ENCODE measurements around the gene GUCY2D.
"Not testable (repeated sequence)": the region's sequence is repeated elsewhere in the genome, so short reads cannot be mapped to it uniquely, and the experiment has no call there.

Gene GUCY2D

DNA sequence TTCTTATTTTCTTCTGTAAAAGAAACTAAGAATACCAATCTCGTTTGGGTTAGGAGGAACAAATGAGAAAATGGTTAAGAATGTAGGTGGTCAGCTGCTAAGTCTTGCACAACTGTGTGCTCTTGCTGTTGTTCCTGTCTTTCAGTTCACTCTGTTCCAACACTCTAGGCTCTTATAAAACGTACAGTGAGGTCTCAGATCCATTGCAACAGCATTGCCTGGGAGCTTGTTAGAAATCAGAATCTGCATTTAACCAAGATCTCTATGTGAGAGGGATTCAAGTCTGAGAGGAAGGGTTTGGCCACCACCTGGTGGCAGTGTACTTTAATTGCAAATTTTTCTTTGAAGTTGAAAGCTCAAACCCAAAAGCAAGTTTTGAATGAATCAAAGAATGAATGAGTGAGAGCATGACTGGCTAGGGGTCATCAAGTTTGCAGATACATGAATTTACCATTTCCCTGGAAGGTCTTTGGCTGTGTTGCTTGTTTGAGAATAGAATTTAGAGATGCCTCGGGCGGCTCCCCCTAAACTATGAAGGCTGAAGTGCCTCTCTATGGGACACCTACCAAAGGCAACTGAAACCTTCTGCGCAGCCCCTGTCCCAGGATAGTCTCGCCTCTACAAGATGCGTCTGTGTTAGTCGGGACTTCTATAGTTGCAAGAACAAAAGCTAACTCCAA, 39.0 kb downstream of the GUCY2D start:
- in situ Hi-C loops (cut with HindIII; ENCODE audit: low sequenced_read_pairs), result no loop called here

DNA sequence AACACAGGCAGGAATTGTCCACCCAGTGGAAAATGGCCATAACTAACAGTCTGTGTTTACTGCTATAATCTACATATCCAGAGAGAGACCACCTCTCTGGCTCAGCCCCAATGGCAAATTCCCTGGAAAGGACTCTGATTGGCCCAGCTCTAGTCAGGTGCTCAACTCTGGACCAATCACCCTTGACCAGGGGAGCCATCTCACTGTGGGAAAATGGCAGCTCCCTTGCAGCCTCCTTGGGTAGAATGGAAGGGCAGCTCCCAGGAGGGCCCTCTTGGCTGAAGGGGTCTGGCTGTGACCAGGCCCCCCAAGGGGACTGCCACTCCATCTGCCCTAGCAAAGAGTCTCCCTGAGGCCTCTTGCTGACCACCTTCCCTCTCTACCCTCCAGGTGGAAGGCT, 39.6 kb downstream of the GUCY2D start:
- in situ Hi-C loops (cut with HindIII; ENCODE audit: low sequenced_read_pairs), result no loop called here

DNA sequence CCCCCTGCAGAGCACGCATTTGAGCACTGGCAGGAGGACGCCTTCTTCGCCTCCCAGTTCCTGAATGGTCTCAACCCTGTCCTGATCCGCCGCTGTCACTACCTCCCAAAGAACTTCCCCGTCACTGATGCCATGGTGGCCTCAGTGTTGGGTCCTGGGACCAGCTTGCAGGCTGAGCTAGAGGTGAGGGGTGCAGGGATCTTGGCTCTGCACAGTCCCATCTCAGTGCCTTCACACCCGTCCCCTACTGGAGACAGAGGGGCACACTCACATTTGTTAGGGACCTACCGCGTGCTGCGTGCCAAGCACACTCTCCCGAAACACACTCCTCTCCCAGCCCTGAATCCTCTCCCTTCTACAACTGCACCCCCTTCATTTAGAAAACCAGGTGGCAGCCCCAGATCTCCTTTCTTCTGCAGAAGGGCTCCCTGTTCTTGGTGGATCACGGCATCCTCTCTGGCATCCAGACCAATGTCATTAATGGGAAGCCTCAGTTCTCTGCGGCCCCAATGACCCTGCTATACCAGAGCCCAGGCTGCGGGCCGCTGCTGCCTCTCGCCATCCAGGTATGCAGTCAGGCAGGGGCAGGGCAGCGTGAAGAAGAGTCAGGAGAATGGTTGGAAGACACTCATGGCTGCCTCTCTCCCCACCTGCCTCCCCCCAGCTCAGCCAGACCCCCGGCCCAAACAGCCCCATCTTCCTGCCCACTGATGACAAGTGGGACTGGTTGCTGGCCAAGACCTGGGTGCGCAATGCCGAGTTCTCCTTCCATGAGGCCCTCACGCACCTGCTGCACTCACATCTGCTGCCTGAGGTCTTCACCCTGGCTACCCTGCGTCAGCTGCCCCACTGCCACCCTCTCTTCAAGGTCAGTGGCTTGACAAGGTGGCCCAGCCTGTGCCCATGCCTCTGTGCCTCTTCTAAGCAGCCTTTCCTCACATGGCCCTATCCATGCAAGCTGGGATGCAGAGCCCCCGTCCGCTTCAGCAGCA, 42.7 kb downstream of the GUCY2D start:
- in situ Hi-C loops (cut with HindIII; ENCODE audit: low sequenced_read_pairs), result no loop called here

DNA sequence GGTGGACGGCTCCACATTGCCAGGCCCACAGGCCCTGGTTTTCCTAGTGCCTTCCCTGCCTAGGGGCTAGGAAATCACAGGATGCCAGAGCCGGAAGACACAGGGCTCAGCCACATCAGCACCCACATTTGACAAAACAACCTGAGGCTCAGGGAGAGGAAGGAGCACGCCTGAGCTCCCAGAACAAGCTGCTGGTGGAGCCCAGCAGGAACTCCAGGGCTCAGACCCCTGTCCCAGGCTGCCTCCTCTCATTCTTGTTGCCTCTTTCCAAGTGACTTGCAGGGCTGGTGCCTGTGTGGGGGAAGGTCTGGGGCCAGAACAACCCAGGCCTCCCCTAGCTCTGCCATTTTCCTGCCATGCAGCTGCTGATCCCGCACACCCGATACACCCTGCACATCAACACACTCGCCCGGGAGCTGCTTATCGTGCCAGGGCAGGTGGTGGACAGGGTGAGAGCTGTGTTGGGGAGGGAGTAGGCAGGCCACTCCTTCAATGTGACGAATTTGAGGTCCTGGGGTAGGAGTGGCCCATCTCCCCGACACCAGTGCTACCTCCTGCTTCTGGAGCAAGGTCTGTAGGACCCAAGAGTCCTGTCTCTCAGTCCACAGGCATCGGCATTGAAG, 44.0 kb downstream of the GUCY2D start:
- in situ Hi-C loops (cut with HindIII; ENCODE audit: low sequenced_read_pairs), result no loop called here

DNA sequence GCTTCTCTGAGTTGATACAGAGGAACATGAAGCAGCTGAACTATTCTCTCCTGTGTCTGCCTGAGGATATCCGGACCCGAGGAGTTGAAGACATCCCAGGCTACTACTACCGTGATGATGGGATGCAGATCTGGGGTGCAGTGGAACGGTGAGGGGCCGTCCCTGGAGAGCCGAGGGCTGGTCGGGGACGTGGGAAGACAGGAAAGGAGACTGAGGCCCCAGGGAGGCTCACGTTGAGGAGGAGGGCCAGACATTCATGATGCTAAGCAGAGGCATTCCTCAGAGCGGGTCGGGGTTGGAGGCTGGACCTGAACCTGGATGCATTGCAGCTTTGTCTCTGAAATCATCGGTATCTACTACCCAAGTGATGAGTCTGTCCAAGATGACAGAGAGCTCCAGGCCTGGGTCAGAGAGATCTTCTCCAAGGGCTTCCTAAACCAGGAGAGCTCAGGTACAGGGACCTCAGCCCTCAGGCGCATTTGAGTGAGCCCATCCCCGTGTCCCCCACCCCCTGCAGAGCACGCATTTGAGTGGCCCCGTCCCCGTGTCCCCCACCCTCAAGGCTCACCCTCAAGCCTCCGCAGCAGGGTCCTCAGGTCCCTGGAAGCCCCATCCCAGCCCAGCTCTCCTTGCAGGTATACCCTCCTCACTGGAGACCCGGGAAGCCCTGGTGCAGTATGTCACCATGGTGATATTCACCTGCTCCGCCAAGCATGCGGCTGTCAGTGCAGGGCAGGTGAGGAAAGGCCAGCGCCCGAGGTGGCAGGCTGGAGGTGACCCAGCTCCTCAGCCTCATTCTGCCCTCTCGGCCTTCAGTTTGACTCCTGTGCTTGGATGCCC, 44.7 kb downstream of the GUCY2D start:
- in situ Hi-C loops (cut with HindIII; ENCODE audit: low sequenced_read_pairs), result no loop called here

DNA sequence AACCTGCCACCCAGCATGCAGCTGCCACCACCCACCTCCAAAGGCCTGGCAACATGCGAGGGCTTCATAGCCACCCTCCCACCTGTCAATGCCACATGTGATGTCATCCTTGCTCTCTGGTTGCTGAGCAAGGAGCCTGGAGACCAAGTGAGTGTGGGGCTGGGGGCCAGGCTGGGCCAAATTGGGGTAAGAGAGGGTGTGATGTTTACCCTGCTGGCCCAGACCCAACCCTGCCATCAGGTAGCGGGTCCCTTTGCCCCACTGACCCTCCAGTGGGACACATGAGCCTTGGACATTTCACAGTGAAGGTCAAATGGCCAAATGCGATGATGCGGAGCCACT, 45.3 kb downstream of the GUCY2D start:
- in situ Hi-C loops (cut with HindIII; ENCODE audit: low sequenced_read_pairs), result no loop called here

DNA sequence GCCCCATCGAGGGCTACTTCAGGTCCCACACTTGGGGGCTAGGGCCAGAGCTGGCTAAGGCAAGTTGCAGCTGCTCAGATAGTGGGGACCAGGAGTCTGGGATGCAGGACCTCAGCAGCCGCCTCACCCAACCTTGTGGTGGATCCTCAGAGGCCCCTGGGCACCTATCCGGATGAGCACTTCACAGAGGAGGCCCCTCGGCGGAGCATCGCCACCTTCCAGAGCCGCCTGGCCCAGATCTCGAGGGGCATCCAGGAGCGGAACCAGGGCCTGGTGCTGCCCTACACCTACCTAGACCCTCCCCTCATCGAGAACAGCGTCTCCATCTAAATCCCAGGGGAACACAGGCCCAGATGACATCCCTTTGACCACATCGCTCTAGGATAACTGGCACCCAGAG, 45.8 kb downstream of the GUCY2D start:
- in situ Hi-C loops (cut with HindIII; ENCODE audit: low sequenced_read_pairs), result no loop called here

DNA sequence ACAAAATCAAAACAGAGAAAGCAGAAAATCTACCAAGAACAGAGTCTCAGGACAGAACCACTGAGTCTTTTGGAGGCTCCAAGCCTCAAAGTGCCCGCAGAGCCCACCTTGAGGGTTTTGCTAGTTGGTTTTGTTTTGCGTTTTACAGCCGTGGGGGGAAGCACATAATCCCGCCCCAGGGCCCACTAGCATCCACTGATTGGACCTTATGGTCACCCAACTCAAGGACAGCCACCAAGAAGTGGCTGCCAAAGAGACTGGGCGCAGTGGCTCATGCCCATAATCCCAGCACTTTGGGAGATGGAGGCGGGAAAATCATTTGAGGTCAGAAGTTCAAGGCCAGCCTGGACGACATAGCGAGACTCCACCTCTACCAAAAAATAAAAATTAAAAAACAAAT, 46.3 kb downstream of the GUCY2D start:
- in situ Hi-C loops (cut with HindIII; ENCODE audit: low sequenced_read_pairs), result no loop called here

DNA sequence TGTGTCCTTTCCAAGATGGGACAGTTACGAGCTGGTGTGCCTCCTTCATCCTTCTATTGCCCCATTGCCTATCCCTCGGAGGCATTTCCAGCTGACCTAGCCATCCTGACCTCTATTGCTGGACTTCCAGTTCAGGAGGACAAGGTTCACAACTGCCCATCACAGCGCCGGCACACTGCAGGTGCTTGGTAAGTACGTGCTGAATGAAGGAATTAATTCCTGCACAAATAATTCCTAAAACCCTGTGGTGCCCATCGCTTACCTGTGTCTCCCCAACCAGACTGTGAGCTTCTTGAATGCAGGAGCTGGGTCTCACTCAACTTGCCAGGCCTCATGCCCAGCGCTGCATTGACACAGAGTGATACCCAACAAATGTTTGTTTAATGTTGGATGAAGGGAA, 49.4 kb downstream of the GUCY2D start:
- in situ Hi-C loops (cut with HindIII; ENCODE audit: low sequenced_read_pairs), result no loop called here

DNA sequence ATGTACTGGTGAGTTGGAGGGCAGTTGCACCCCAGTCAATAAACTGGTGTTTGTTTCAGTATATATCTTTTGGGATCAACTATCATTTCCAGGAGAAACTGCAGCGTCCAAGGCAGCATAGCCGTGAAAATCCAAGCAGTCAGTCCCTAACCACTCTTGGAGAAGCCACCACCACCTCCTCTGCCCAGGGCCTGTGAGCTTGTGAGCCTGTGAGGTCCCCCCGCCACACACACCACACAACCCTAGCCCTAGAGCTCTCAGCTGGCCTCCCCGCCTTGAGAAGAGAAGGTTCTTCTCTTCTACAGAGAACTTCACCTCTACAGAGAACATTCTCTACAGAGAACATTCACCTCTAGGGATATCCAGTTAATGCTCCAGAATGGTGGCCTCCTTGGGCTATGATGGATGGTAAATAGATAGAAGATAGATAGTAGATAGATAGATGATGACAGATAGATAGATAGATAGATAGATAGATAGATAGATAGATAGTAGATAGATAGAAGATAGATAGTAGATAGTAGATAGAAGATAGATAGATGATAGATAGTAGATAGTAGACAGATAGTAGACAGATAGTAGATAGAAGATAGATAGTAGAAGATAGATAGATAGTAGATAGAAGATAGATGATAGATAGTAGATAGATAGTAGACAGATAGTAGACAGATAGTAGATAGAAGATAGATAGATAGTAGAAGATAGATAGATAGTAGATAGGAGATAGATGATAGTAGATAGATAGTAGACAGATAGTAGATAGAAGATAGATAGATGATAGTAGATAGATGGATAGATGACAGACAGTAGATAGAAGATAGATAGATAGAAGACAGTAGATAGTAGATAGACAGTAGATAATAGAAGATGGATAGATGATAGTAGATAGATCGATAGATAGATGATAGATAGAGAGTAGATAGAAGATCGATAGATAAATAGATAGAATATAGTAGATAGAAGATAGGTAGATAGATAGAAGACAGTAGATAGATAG, 50.1 kb downstream of the GUCY2D start:
- in situ Hi-C loops (cut with HindIII; ENCODE audit: low sequenced_read_pairs), result no loop called here

DNA sequence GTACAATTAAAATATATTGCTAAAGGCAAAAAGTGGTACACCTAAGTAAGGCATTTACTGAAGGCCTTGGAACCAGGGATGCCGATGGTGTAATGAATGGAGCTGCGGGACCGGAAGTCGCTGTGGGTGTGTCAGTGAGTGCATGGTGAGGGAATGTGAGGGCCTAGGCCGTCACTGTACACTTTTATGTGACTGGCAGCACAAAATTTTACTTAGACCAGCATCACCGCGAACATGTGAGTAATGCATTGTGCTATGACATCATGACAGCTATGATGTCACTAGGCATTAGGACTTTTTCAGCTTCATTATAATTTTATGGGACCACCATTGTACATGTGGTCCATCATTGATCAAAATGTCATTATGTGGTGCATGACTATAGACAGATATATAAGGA, 51.2 kb downstream of the GUCY2D start:
- in situ Hi-C loops (cut with HindIII; ENCODE audit: low sequenced_read_pairs), result no loop called here

DNA sequence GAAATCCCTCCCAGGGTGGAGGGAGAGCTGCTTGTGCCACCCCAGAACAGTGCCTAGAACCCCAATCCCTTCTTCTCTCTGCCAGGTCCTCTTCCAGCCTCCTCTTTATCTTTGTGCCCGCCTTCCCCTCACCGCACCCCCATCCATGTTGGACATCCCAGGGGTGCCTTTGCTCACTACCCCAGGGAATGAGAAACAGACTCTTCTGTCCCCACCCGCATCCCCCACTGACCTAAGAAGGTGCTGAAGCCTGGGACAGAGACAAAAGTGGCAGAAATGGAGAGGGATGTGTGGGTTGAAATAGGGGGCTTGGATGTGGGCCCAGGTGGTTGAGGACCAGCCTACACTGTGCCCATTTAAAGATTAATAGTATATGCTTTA, 53.4 kb downstream of the GUCY2D start:
- in situ Hi-C loops (cut with HindIII; ENCODE audit: low sequenced_read_pairs), result no loop called here

DNA sequence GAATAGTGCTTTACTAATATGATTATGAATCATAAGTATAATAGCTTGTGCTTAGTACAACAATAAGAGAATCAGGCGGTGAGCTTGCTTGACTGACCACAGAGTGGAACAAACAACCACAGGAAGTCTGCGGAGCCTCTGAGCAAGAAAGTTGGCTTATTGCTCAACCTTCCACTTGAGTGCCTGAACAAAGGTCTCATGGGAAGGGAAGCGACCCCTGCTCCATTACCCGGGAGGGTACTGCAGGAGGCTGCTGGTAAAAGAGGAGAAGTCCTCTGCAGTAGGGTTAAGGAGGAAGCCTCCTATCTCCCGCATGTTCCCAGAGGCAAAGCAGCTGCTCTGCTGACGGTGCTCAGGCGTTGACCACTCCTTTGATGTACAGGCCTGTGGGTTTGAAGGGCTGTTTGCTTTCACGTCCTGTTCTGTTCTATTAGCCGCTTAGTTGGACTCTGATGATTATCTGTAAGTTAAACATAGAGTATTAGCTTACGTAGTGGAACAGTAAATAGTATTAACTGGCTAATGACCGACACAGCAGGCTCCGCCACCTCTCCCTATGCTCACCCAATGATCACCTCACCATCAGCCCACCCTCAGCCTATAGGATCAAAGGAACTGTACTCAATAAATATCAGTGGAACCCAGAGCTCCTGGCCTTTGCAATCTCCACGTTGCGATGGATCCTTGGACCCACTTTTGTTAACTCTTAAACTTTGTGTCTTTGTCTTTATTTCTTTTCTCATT, 54.0 kb downstream of the GUCY2D start:
- in situ Hi-C loops (cut with HindIII; ENCODE audit: low sequenced_read_pairs), result no loop called here

DNA sequence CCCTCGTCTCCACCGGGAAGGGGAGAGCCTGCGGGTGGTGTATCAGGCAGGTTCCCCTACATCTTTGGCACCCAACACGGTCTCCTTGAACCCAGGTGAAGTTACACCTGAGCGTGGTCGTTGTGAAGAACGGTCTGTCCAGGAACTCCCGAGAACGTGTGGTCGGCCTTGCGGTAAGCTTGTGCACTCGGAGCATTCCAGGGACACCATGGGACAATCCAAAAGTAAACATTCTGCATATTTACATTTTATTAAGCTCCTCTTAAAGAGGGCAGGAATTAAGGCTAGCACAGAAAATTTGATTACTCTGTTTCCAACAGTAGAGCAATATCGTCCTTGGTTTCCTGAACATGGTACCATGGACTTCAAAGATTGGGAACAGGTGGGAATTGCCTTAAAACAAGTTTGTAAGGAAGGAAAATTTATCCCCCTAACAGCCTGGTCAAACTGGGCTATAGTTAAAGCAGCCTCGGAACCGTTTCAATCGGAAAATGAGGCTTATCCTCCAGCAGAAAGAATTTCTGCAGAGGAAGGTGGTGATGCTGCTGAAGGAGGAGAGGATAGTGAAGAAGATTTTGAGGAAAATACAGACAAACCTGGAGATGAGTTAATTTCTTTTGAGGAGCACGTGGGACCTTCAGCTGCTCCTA, 54.7 kb downstream of the GUCY2D start:
- in situ Hi-C loops (cut with HindIII; ENCODE audit: low sequenced_read_pairs), result no loop called here

DNA sequence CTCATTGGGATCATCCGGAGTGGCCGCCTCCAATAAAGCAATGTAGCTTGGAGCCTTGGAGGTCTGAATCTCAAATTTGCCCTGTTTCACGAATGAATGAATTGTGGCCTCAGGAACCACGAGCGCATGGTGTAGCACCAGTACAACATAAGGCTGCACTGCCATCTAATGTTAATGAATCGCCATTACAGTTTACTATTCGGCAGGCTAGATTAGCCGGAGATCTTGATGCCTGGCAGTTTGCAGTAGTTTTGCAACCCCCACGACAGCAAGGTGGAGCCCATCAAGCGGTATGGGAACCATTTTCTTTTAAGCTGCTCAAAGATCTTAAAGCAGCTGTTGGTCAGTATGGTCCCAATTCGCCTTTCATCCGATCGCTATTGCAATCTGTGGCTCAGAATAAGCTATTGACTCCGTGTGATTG, 55.3 kb downstream of the GUCY2D start:
- in situ Hi-C loops (cut with HindIII; ENCODE audit: low sequenced_read_pairs), result no loop called here

DNA sequence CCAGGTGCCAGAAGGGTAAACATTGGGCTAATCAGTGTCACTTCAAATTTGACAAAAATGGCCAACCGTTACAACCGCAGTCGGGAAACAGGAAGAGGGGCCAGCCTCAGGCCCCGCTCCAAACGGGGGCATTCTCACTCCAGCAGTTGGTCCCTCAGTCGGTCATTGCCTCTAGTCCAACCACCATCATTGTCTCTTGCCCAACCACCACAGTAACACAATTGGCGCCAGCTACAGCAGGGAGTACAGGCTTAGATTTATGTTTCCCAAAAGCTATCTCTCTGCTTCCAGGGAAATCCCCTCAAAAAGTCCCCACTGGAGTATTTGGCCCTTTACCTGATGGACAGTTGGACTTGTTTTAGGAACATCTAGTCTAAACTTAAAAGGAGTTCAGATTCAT, 56.7 kb downstream of the GUCY2D start:
- in situ Hi-C loops (cut with HindIII; ENCODE audit: low sequenced_read_pairs), result no loop called here

DNA sequence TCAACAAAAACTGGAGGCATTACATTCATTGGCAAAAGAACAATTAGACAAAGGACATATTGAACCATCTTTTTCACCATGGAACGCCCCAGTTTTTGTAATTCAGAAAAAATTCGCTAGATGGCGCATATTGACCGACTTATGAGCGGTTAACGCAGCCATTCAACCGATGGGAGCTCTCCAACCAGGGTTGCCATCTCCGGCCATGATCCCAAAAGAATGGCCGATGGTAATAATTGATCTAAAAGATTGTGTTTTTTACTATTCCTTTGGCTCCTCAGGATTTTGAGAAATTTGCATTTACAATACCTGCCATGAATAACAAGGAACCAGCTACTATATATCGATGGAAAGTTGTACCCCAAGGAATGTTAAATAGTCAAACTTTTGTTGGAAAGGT, 57.9 kb downstream of the GUCY2D start:
- in situ Hi-C loops (cut with HindIII; ENCODE audit: low sequenced_read_pairs), result no loop called here

DNA sequence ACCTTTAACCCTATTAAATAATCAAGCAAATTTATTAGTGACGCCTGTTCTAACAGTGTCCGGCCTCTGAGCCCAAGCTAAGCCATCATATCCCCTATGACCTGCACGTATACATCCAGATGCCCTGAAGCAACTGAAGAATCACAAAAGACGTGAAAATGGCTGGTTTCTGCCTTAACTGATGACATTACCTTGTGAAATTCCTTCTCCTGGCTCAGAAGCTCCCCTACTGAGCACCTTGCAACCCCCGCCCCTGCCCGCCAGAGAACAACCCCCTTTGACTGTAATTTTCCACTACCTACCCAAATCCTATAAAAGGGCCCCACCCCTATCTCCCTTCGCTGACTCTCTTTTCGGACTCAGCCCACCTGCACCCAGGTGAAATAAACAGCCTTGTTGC, 59.4 kb downstream of the GUCY2D start:
- in situ Hi-C loops (cut with HindIII; ENCODE audit: low sequenced_read_pairs), result not testable (repeated sequence)

DNA sequence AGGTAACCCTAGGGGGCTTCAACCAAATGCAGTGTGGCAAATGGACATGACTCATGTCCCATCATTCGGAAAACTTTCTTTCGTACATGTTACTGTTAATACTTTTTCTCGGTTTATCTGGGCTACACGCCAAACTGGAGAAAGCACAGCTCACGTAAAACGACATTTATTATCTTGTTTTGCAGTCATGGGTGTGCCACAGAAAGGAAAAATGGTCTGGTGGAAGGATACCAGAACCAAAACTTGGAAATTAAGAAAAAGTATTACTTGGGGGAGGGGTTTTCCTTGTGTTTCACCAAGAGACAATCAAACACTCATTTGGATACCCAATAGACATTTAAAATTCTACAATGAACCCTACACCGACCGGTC, 60.0 kb downstream of the GUCY2D start:
- in situ Hi-C loops (cut with HindIII; ENCODE audit: low sequenced_read_pairs), result no loop called here

All from DLD1 (cell line).